Measurements from ENCODE around the gene PKMYT1. TPM values are rescaled to one million over a fixed set of nuclear protein-coding genes. Genes with fewer than 3 reads are reported as not detected.

Gene PKMYT1
- total and polyA plus RNA-seq, 9 of the 15 experiments (the other 6 are each of a cell fraction or from before 2014, with no cell fraction given): 8.7 to 201 (median 37.8) TPM

- TF ChIP-seq YY1 (IDR thresholded peaks at IDR 0.05; ENCODE audit: borderline replicate concordance in 1 of 3, control insufficient read depth in 1 of 3, extremely low read depth in 1 of 3, insufficient read depth in 3 of 3, insufficient read length in 1 of 3, insufficient replicate concordance in 2 of 3, low read depth in 1 of 3, low read length in 2 of 3) (peak in 1 of 3 experiments; percentile 17), ARID1B (IDR thresholded peaks at IDR 0.05) (no peak), ZBTB43 (CRISPR knock-in tag; IDR thresholded peaks at IDR 0.05) (no peak), RB1 (IDR thresholded peaks at IDR 0.05; ENCODE audit: low read depth) (0 out of 2 replicates have a peak, but pooled peaks have one; percentile 29), IRF1 (CRISPR knock-in tag; IDR thresholded peaks at IDR 0.05; ENCODE audit: borderline replicate concordance) (no peak), RAD21 (CRISPR knock-in tag; conservative IDR thresholded peaks at IDR 0.05 in 1 of 2, IDR thresholded peaks at IDR 0.05 in 1 of 2) (peak in 1 of 2 experiments; percentile 48; a peak in 2 of 4 replicates), HMG20A (CRISPR knock-in tag; conservative IDR thresholded peaks at IDR 0.05) (no peak), TFAP4 (CRISPR knock-in tag; IDR thresholded peaks at IDR 0.05; ENCODE audit: borderline replicate concordance) (peak; percentile 60; the same call in 1 of the 2 replicates), STAG1 (CRISPR knock-in tag; IDR thresholded peaks at IDR 0.05; ENCODE audit: borderline replicate concordance) (no peak), SMAD3 (CRISPR knock-in tag; conservative IDR thresholded peaks at IDR 0.05) (no peak), ZNF79 (CRISPR knock-in tag; IDR thresholded peaks at IDR 0.05; ENCODE audit: low read depth) (no peak), ZNF282 (CRISPR knock-in tag; IDR thresholded peaks at IDR 0.05) (no peak), CTCF (IDR thresholded peaks at IDR 0.05 in 2 of 3, conservative IDR thresholded peaks at IDR 0.05 in 1 of 3; ENCODE audit: insufficient read depth in 2 of 3, low read depth in 1 of 3, low read length in 3 of 3) (peak; percentile 51 to 82 (median 61)), UBTF (IDR thresholded peaks at IDR 0.05; ENCODE audit: borderline replicate concordance in 1 of 2, low read depth in 2 of 2, low read length in 2 of 2) (peak in 1 of 2 experiments; percentile 91; a peak in 2 of 4 replicates), CREB1 (IDR thresholded peaks at IDR 0.05) (no peak), CREB1 (CRISPR knock-in tag; IDR thresholded peaks at IDR 0.05) (peak; percentile 28; the same call in 1 of the 2 replicates), ZNF124 (CRISPR knock-in tag; IDR thresholded peaks at IDR 0.05) (no peak)
These were observed 29.5 kb downstream of the PKMYT1 start (continued) for GRCh38 chr16:2950773-2951172.
